H9 (cell line): ENCODE results near the gene CD59. TPM values are rescaled to one million over a fixed set of nuclear protein-coding genes. Genes with fewer than 3 reads are reported as not detected.

ENCODE experiments used
- DNase-seq: peaks from one replicate; pipeline ENCODE4 v3.0.0-alpha.2; 2017
- H2AFZ ChIP-seq: one replicate; pipeline ENCODE4 v1.6.1; 2013; ENCODE audit warnings: mild to moderate bottlenecking, low read length, control low read depth, moderate library complexity
- H2AK5ac ChIP-seq: 2 replicates; pipeline ENCODE4 v1.6.1; 2013; ENCODE audit warnings: low read length, control low read depth, mixed read lengths; ENCODE audit not compliant: insufficient read length
- H2BK120ac ChIP-seq: one replicate; pipeline ENCODE4 v1.6.1; 2013; ENCODE audit warnings: low read depth, mild to moderate bottlenecking, low read length, control low read depth, inconsistent platforms; ENCODE audit not compliant: poor library complexity, severe bottlenecking
- H2BK12ac ChIP-seq: 2 replicates; pipeline ENCODE4 v1.6.1; 2013; ENCODE audit warnings: low read length, control low read depth, mixed read lengths, low read depth; ENCODE audit not compliant: insufficient read length
- H2BK15ac ChIP-seq: 2 replicates; pipeline ENCODE4 v1.6.1; 2013; ENCODE audit warnings: low read depth, low read length, control low read depth
- H2BK20ac ChIP-seq: one replicate; pipeline ENCODE4 v1.6.1; 2013; ENCODE audit warnings: low read depth, mild to moderate bottlenecking, low read length, control low read depth, inconsistent platforms; ENCODE audit not compliant: poor library complexity, severe bottlenecking
- H2BK5ac ChIP-seq: 2 replicates; pipeline ENCODE4 v1.6.1; 2013; ENCODE audit warnings: low read length, control low read depth, mixed read lengths; ENCODE audit not compliant: insufficient read length
- H3K14ac ChIP-seq: 2 replicates; pipeline ENCODE4 v1.6.1; 2013; ENCODE audit warnings: low read length, control low read depth; ENCODE audit not compliant: insufficient read depth
- H3K18ac ChIP-seq: 2 replicates; pipeline ENCODE4 v1.6.1; 2013; ENCODE audit warnings: low read depth, mild to moderate bottlenecking, mixed read lengths, low read length, control low read depth; ENCODE audit not compliant: insufficient read length
- H3K23ac ChIP-seq: 2 replicates; pipeline ENCODE4 v1.6.1; 2013; ENCODE audit warnings: low read length, control low read depth, mixed read lengths, low read depth; ENCODE audit not compliant: insufficient read length
- H3K23me2 ChIP-seq: 2 replicates; pipeline ENCODE4 v1.6.1; 2013; ENCODE audit warnings: low read depth, mild to moderate bottlenecking, mixed read lengths, low read length, control low read depth; ENCODE audit not compliant: insufficient read length, poor library complexity, severe bottlenecking
- H3K27ac ChIP-seq: 2 replicates; pipeline ENCODE4 v1.5.1; 2013; ENCODE audit warnings: low read length, control low read depth, mixed read lengths, low read depth; ENCODE audit not compliant: insufficient read length
- H3K27me3 ChIP-seq: 2 replicates; pipeline ENCODE4 v1.6.1; 2013; ENCODE audit warnings: low read length, control low read depth, inconsistent platforms; ENCODE audit not compliant: insufficient read depth
- H3K4ac ChIP-seq: 2 replicates; pipeline ENCODE4 v1.6.1; 2013; ENCODE audit warnings: low read depth, mild to moderate bottlenecking, control low read depth, inconsistent platforms, low read length, moderate library complexity
- H3K4me1 ChIP-seq: 2 replicates; pipeline ENCODE4 v1.6.1; 2013; ENCODE audit warnings: low read length, control low read depth, inconsistent platforms; ENCODE audit not compliant: insufficient read depth
- H3K4me2 ChIP-seq: 2 replicates; pipeline ENCODE4 v1.6.1; 2013; ENCODE audit warnings: low read length, control low read depth, mixed read lengths; ENCODE audit not compliant: insufficient read length, insufficient read depth
- H3K56ac ChIP-seq: 2 replicates; pipeline ENCODE4 v1.6.1; 2013; ENCODE audit warnings: low read depth, mild to moderate bottlenecking, mixed read lengths, low read length, control low read depth; ENCODE audit not compliant: insufficient read length
- H3K79me1 ChIP-seq: 2 replicates; pipeline ENCODE4 v1.6.1; 2013; ENCODE audit warnings: low read depth, mild to moderate bottlenecking, moderate library complexity, low read length, control low read depth, inconsistent platforms; ENCODE audit not compliant: insufficient read depth, poor library complexity, severe bottlenecking
- H3K79me2 ChIP-seq: 2 replicates; pipeline ENCODE4 v1.6.1; 2013; ENCODE audit warnings: low read length, control low read depth, inconsistent platforms; ENCODE audit not compliant: insufficient read depth
- H3K9ac ChIP-seq: 2 replicates; pipeline ENCODE4 v1.6.1; 2013; ENCODE audit warnings: low read length, control low read depth, mixed read lengths; ENCODE audit not compliant: insufficient read length; ENCODE audit errors: extremely low read depth
- H3K9me3 ChIP-seq: one replicate; pipeline ENCODE4 v1.6.1; 2013; ENCODE audit warnings: low read depth, low read length, inconsistent platforms; ENCODE audit not compliant: control insufficient read depth
- H3T11ph ChIP-seq: one replicate; pipeline ENCODE4 v1.6.1; 2013; ENCODE audit warnings: mild to moderate bottlenecking, low read length, control low read depth, inconsistent platforms
- H4K20me1 ChIP-seq: one replicate; pipeline ENCODE4 v1.6.1; 2013; ENCODE audit not compliant: control insufficient read depth, insufficient read length, insufficient read depth
- H4K5ac ChIP-seq: 2 replicates; pipeline ENCODE4 v1.6.1; 2013; ENCODE audit warnings: low read depth, mild to moderate bottlenecking, mixed read lengths, low read length, control low read depth; ENCODE audit not compliant: insufficient read length
- H4K8ac ChIP-seq: replicated peaks from 2 replicates; pipeline ENCODE4 v1.6.1; 2013; ENCODE audit warnings: low read length, control low read depth, mixed read lengths, low read depth; ENCODE audit not compliant: insufficient read length
- H4K91ac ChIP-seq: 2 replicates; pipeline ENCODE4 v1.6.1; 2013; ENCODE audit warnings: low read depth, mild to moderate bottlenecking, moderate library complexity, mixed read lengths, low read length, control low read depth; ENCODE audit not compliant: insufficient read length
- H3K27ac Mint-ChIP-seq, 3 experiments: 2 replicates in 2 of 3; 3 replicates in 1 of 3; pipeline ENCODE4 v1.8.0; 2020 to 2021; ENCODE audit warnings: mixed read lengths in 3 of 3, mild to moderate bottlenecking in 1 of 3, moderate library complexity in 1 of 3
- H3K27me3 Mint-ChIP-seq: 2 replicates; pipeline ENCODE4 v1.8.0; 2021; ENCODE audit warnings: low read depth, mild to moderate bottlenecking, moderate library complexity, mixed read lengths
- H3K36me3 Mint-ChIP-seq, 3 experiments: 2 replicates in 2 of 3; 3 replicates in 1 of 3; pipeline ENCODE4 v1.8.0; 2020 to 2021; ENCODE audit warnings: low read depth in 3 of 3, mixed read lengths in 3 of 3; ENCODE audit not compliant: insufficient read depth in 1 of 3
- H3K4me1 Mint-ChIP-seq, 2 experiments: 2 replicates each; pipeline ENCODE4 v1.8.0; 2020; ENCODE audit warnings: mixed read lengths in 2 of 2
- H3K4me3 Mint-ChIP-seq, 2 experiments: 2 replicates in 1 of 2; 3 replicates in 1 of 2; pipeline ENCODE4 v1.8.0; 2020 to 2021; ENCODE audit warnings: mild to moderate bottlenecking in 2 of 2, mixed read lengths in 2 of 2, moderate library complexity in 1 of 2
- H3K9me3 Mint-ChIP-seq, 2 experiments: 2 replicates in 1 of 2; 3 replicates in 1 of 2; pipeline ENCODE4 v1.8.0; 2020; ENCODE audit warnings: mild to moderate bottlenecking in 2 of 2, mixed read lengths in 2 of 2, moderate library complexity in 1 of 2
- CTCF ChIP-seq: fragments of 200-600 bp; sonication (generic); conservative IDR thresholded peaks from 3 replicates; pipeline ENCODE4 v1.8.0; 2021; ENCODE audit warnings: antibody characterized with exemption, mild to moderate bottlenecking
- WGBS: extraction: QIAGEN DNeasy Blood & Tissue Kit; methylation state at CpG from one replicate; pipeline ENCODE4 v1.1.7; 2013; ENCODE audit warnings: missing lambda C conversion rate, low lambda C conversion rate, mixed read lengths; ENCODE audit not compliant: insufficient read length; ENCODE audit errors: extremely low coverage; 5-methylcytosine and 5-hydroxymethylcytosine counted together
- total RNA-seq: library from RNA; stranded (reverse); gene quantifications from 2 replicates; pipeline ENCODE4 v1.2.1, GENCODE V29; 2021

Gene CD59
- total RNA-seq, 1 experiment from 2014 or later = 91.5 TPM

GRCh38 chr11:33721426-33721825 is 14.8 kb downstream of the CD59 start:
- Histone ChIP-seq H2BK20ac (no peak overlapping the region), H3K79me1 (no peaks in the 10 kb centered on the region), H3K23ac (no peak overlapping the region), H3K23me2 (no peaks in the 10 kb centered on the region), H3K18ac (no peak overlapping the region), H4K20me1 (no peaks in the 10 kb centered on the region), H3K14ac (no peak overlapping the region), H4K91ac (no peak overlapping the region), H3K4ac (no peak overlapping the region), H2BK12ac (no peak overlapping the region), H3K56ac (no peak overlapping the region), H3K27ac (no peak overlapping the region), H3K4me1 (peaks cover 3% of the 10 kb centered on the region; the same call in 1 of the 2 replicates), H3K9me3 (no peaks in the 10 kb centered on the region), H3K79me2 (no peaks in the 10 kb centered on the region; the same call in 1 of the 2 replicates), H2BK120ac (no peak overlapping the region), H2BK5ac (no peak overlapping the region), H3K27me3 (no peaks in the 10 kb centered on the region), H3K9ac (no peak overlapping the region), H3T11ph (no peak overlapping the region), H4K8ac (no peak overlapping the region), H2AK5ac (no peak overlapping the region), H3K4me2 (no peak overlapping the region), H2BK15ac (no peak overlapping the region), H4K5ac (no peak overlapping the region), H2AFZ (no peak overlapping the region)
- no peak overlapping the region for H3K4me3 Mint-ChIP-seq
- WGBS = no CpG with 5 or more reads among the region's 1 CpG
- H3K27me3 Mint-ChIP-seq = no peaks in the 10 kb centered on the region
- peaks cover 0 to 33% (median 31%) of the 10 kb centered on the region in 3 experiments; a peak in 6 of 7 replicates for H3K36me3 Mint-ChIP-seq
- TF ChIP-seq CTCF = no peak
- H3K4me1 Mint-ChIP-seq = peaks cover 16 to 17% of the 10 kb centered on the region in 2 experiments
- DNase-seq = no peak
- H3K9me3 Mint-ChIP-seq = no peaks in the 10 kb centered on the region
- no peak overlapping the region; a peak in 1 of 7 replicates for H3K27ac Mint-ChIP-seq
